Naive thymus-derived CD4-positive, alpha-beta T cell (primary cell): ENCODE data around the gene EFL1. TPM values are rescaled to one million over a fixed set of nuclear protein-coding genes. Genes with fewer than 3 reads are reported as not detected.

Experiments used
- ATAC-seq: fragments of 150-1000 bp; cut with Tn5 transposase; 2 replicates; pipeline ENCODE4 v1.10.0; 2021; ENCODE audit warnings: mild to moderate bottlenecking, moderate library complexity
- CTCF ChIA-PET: fragments of 350-600 bp; sonication (Branson Sonifier 250); formaldehyde crosslinking; loops from one replicate; lab custom pipeline; 2021; ENCODE audit warnings: antibody characterized with exemption; lab: Charles Lee
- POLR2A ChIA-PET: fragments of 350-600 bp; sonication (Branson Sonifier 250); formaldehyde crosslinking; loops from one replicate; lab custom pipeline; 2021; ENCODE audit warnings: antibody characterized with exemption, inconsistent platforms; lab: Charles Lee
- DNase-seq, 9 donors: peaks; one replicate each; pipeline versions ENCODE4 v3.0.0 to v3.0.0-alpha.2; 2020 to 2022; ENCODE audit warnings: mixed read lengths in 1 of 9
- H3K27ac ChIP-seq: one replicate; pipeline ENCODE4 v1.7.0; 2013; ENCODE audit warnings: mild to moderate bottlenecking, low read depth, low read length, moderate library complexity
- H3K27me3 ChIP-seq, 2 donors: one replicate each; pipeline ENCODE4 v1.7.0; 2013; ENCODE audit warnings: low read length in 2 of 2, mild to moderate bottlenecking in 2 of 2, moderate library complexity in 2 of 2; ENCODE audit not compliant: control insufficient read depth in 2 of 2, insufficient read depth in 2 of 2
- H3K36me3 ChIP-seq, 3 experiments: 1 replicate in 2 of 3; 2 replicates in 1 of 3; pipeline ENCODE4 v1.7.0; 2013; ENCODE audit warnings: low read length in 3 of 3, mild to moderate bottlenecking in 3 of 3, moderate library complexity in 1 of 3; ENCODE audit not compliant: insufficient read depth in 3 of 3, control insufficient read depth in 2 of 3
- H3K4me1 ChIP-seq, 2 donors: one replicate each; pipeline ENCODE4 v1.7.0; 2013; ENCODE audit warnings: low read length in 2 of 2, mild to moderate bottlenecking in 2 of 2, moderate library complexity in 1 of 2; ENCODE audit not compliant: control insufficient read depth in 2 of 2, insufficient read depth in 2 of 2
- H3K4me3 ChIP-seq: 2 replicates; pipeline ENCODE4 v1.7.0; 2013; ENCODE audit warnings: mild to moderate bottlenecking, low read length
- H3K9me3 ChIP-seq, 3 experiments: 1 replicate in 2 of 3; 2 replicates in 1 of 3; pipeline ENCODE4 v1.7.0; 2013; ENCODE audit warnings: low read length in 3 of 3; ENCODE audit not compliant: control insufficient read depth in 2 of 3
- H3K27ac Mint-ChIP-seq, 9 donors: one replicate each; pipeline ENCODE4 v1.8.0; 2020 to 2022; ENCODE audit warnings: mixed read lengths in 9 of 9, mild to moderate bottlenecking in 8 of 9, moderate library complexity in 5 of 9, inconsistent platforms in 2 of 9
- H3K27me3 Mint-ChIP-seq, 5 donors: one replicate each; pipeline ENCODE4 v1.8.0; 2021 to 2022; ENCODE audit warnings: mixed read lengths in 5 of 5, mild to moderate bottlenecking in 1 of 5
- H3K36me3 Mint-ChIP-seq, 5 donors: one replicate each; pipeline ENCODE4 v1.8.0; 2020 to 2022; ENCODE audit warnings: mixed read lengths in 5 of 5, mild to moderate bottlenecking in 3 of 5, inconsistent platforms in 1 of 5
- H3K4me1 Mint-ChIP-seq, 7 donors: one replicate each; pipeline ENCODE4 v1.8.0; 2020 to 2022; ENCODE audit warnings: mixed read lengths in 7 of 7, mild to moderate bottlenecking in 3 of 7, inconsistent platforms in 1 of 7
- H3K4me3 Mint-ChIP-seq, 10 donors: one replicate each; pipeline ENCODE4 v1.8.0; 2020 to 2022; ENCODE audit warnings: mild to moderate bottlenecking in 10 of 10, mixed read lengths in 10 of 10, moderate library complexity in 6 of 10, inconsistent platforms in 2 of 10
- H3K9me3 Mint-ChIP-seq, 11 donors: one replicate each; pipeline ENCODE4 v1.8.0; 2020 to 2022; ENCODE audit warnings: mixed read lengths in 11 of 11, mild to moderate bottlenecking in 4 of 11, inconsistent platforms in 1 of 11, moderate library complexity in 1 of 11
- intact Hi-C, 2 donors: fragments of 100-400 bp; cut with micrococcal nuclease; formaldehyde crosslinking; loops; one replicate each; pipeline ENCODE4 v1.15.1; 2023
- polyA plus RNA-seq, 2 donors: library from polyadenylated mRNA; unstranded; fragments of 300-500 nt; fragmentation: Illumina TruSeq; gene quantifications; one replicate each; pipeline ENCODE4 v1.2.3, GENCODE V29; 2021
- total RNA-seq, 6 experiments: library from RNA in 5 of 6; stranded (reverse) in 5 of 6; gene quantifications; 1 replicate in 5 of 6; 2 replicates in 1 of 6; pipeline ENCODE4 v1.2.3 and lab custom pipeline; 2021 to 2026

EFL1 gene
- total and polyA plus RNA-seq, 7 experiments from 2014 or later = 9.9 to 27.5 (median 16.6) TPM

- ChIA-PET POLR2A (no interaction called here), CTCF (no interaction called here)
- H3K27ac Mint-ChIP-seq = no peak overlapping the region
- Histone ChIP-seq H3K4me3 (no peak overlapping the region), H3K36me3 (no peaks in the 10 kb centered on the region), H3K27me3 (no peaks in the 10 kb centered on the region), H3K4me1 (no peaks in the 10 kb centered on the region), H3K27ac (no peak overlapping the region), H3K9me3 (no peaks in the 10 kb centered on the region)
- intact Hi-C loops = no loop called here
- ATAC-seq = peak; percentile 47
- H3K9me3 Mint-ChIP-seq = no peaks in the 10 kb centered on the region
- peaks cover 2 to 34% (median 4%) of the 10 kb centered on the region in 5 donors for H3K36me3 Mint-ChIP-seq
- H3K4me3 Mint-ChIP-seq = no peak overlapping the region
- no peaks in the 10 kb centered on the region for H3K4me1 Mint-ChIP-seq
- H3K27me3 Mint-ChIP-seq = no peaks in the 10 kb centered on the region
- DNase-seq = no peak
Measured at GRCh38 chr15:82186719-82187406, 75.7 kb downstream of the EFL1 start.

GRCh38 chr15:82186161-82186560 is 76.4 kb downstream of the EFL1 start:
- ATAC-seq = no peak
- no peaks in the 10 kb centered on the region for H3K4me1 Mint-ChIP-seq

GRCh38 chr15:82184776-82185175 is 77.8 kb downstream of the EFL1 start:
- Mint-ChIP-seq H3K4me3 (no peak overlapping the region), H3K36me3 (peaks cover 0 to 32% (median 4%) of the 10 kb centered on the region in 5 donors), H3K9me3 (no peaks in the 10 kb centered on the region), H3K4me1 (no peaks in the 10 kb centered on the region), H3K27ac (no peak overlapping the region), H3K27me3 (no peaks in the 10 kb centered on the region)
- CTCF ChIA-PET = no interaction called here
- Histone ChIP-seq H3K27me3 (no peaks in the 10 kb centered on the region), H3K9me3 (no peaks in the 10 kb centered on the region), H3K27ac (no peak overlapping the region), H3K36me3 (no peaks in the 10 kb centered on the region), H3K4me1 (no peaks in the 10 kb centered on the region), H3K4me3 (no peak overlapping the region)
- DNase-seq = no peak
- POLR2A ChIA-PET = no interaction called here
- intact Hi-C loops = no loop called here
- ATAC-seq = no peak

More at GRCh38 chr15:82186161-82186560, 76.4 kb downstream of the EFL1 start:
- Histone ChIP-seq H3K27ac (no peak overlapping the region), H3K4me1 (no peaks in the 10 kb centered on the region), H3K9me3 (no peaks in the 10 kb centered on the region), H3K4me3 (no peak overlapping the region), H3K27me3 (no peaks in the 10 kb centered on the region), H3K36me3 (no peaks in the 10 kb centered on the region)
- Mint-ChIP-seq H3K27me3 (no peaks in the 10 kb centered on the region), H3K27ac (no peak overlapping the region), H3K36me3 (peaks cover 4 to 37% (median 4%) of the 10 kb centered on the region in 5 donors), H3K4me3 (no peak overlapping the region), H3K9me3 (no peaks in the 10 kb centered on the region)
- DNase-seq = no peak
- ChIA-PET CTCF (no interaction called here), POLR2A (no interaction called here)
- intact Hi-C loops = no loop called here

- ATAC-seq (no peak), DNase-seq (no peak)
- ChIA-PET POLR2A (no interaction called here), CTCF (no interaction called here)
- no peak overlapping the region for H3K27ac Mint-ChIP-seq
- H3K4me1 Mint-ChIP-seq = no peaks in the 10 kb centered on the region
- H3K27me3 ChIP-seq = no peaks in the 10 kb centered on the region
- H3K27ac ChIP-seq = no peak overlapping the region
- no peaks in the 10 kb centered on the region for H3K36me3 ChIP-seq
- intact Hi-C loops = no loop called here
- no peaks in the 10 kb centered on the region for H3K9me3 Mint-ChIP-seq
- no peaks in the 10 kb centered on the region for H3K4me1 ChIP-seq
- no peak overlapping the region for H3K4me3 ChIP-seq
- H3K4me3 Mint-ChIP-seq = no peak overlapping the region
- H3K9me3 ChIP-seq = no peaks in the 10 kb centered on the region
- no peaks in the 10 kb centered on the region for H3K27me3 Mint-ChIP-seq
- H3K36me3 Mint-ChIP-seq = peaks cover 0 to 32% (median 4%) of the 10 kb centered on the region in 5 donors
Measured at GRCh38 chr15:82184355-82184754, 78.2 kb downstream of the EFL1 start.

- H3K27ac Mint-ChIP-seq = no peak overlapping the region
- no peaks in the 10 kb centered on the region for H3K36me3 ChIP-seq
- H3K27me3 ChIP-seq = no peaks in the 10 kb centered on the region
- no peaks in the 10 kb centered on the region for H3K9me3 ChIP-seq
- no peak for DNase-seq
- no peaks in the 10 kb centered on the region for H3K27me3 Mint-ChIP-seq
- no peaks in the 10 kb centered on the region for H3K4me1 ChIP-seq
- POLR2A ChIA-PET = no interaction called here
- intact Hi-C loops = no loop called here
- H3K4me3 ChIP-seq = no peak overlapping the region
- no peak overlapping the region for H3K27ac ChIP-seq
- CTCF ChIA-PET = no interaction called here
- H3K9me3 Mint-ChIP-seq = no peaks in the 10 kb centered on the region
- no peak overlapping the region for H3K4me3 Mint-ChIP-seq
- H3K4me1 Mint-ChIP-seq = no peaks in the 10 kb centered on the region
- peaks cover 0 to 30% (median 3%) of the 10 kb centered on the region in 5 donors for H3K36me3 Mint-ChIP-seq
- no peak for ATAC-seq
Measured at GRCh38 chr15:82183121-82184031, 79.2 kb downstream of the EFL1 start.

- no peaks in the 10 kb centered on the region for H3K4me1 ChIP-seq
- no peak overlapping the region for H3K4me3 ChIP-seq
- Mint-ChIP-seq H3K4me3 (no peak overlapping the region), H3K36me3 (peaks cover 0 to 34% (median 4%) of the 10 kb centered on the region in 5 donors), H3K4me1 (peaks cover 0 to 11% (median 0%) of the 10 kb centered on the region in 7 donors), H3K27me3 (no peaks in the 10 kb centered on the region), H3K9me3 (no peaks in the 10 kb centered on the region), H3K27ac (no peak overlapping the region)
- ChIA-PET CTCF (no interaction called here), POLR2A (no interaction called here)
- H3K27me3 ChIP-seq = no peaks in the 10 kb centered on the region
- no peaks in the 10 kb centered on the region for H3K36me3 ChIP-seq
- no peak overlapping the region for H3K27ac ChIP-seq
- ATAC-seq (no peak), DNase-seq (no peak)
- intact Hi-C loops = no loop called here
- no peaks in the 10 kb centered on the region for H3K9me3 ChIP-seq
Measured at GRCh38 chr15:82181371-82181770, 81.2 kb downstream of the EFL1 start.
